ENCODE results near the gene DHRS2. TPM values are rescaled to one million over a fixed set of nuclear protein-coding genes. Genes with fewer than 3 reads are reported as not detected.

Gene DHRS2
- total and polyA plus RNA-seq, 8 donors, result 3.7 to 19.6 (median 6.7) TPM; not detected in 3

GRCh38 chr14:23600322-23600707, 35.8 kb upstream of the DHRS2 start:
- Histone ChIP-seq H3K36me3 (no peaks in the 10 kb centered on the region), H3K9me3 (peaks cover 0 to 7% (median 0%) of the 10 kb centered on the region in 4 donors), H3K27ac (no peak overlapping the region), H3K27me3 (no peaks in the 10 kb centered on the region), H3K4me3 (no peak overlapping the region), H3K4me1 (no peaks in the 10 kb centered on the region)
- no peak for TF ChIP-seq POLR2A (IDR thresholded peaks at IDR 0.05)
- TF ChIP-seq EP300 (IDR thresholded peaks at IDR 0.05), result no peak
- TF ChIP-seq POLR2AphosphoS5 (IDR thresholded peaks at IDR 0.05), result no peak
- TF ChIP-seq CTCF (IDR thresholded peaks at IDR 0.05), result no peak
- intact Hi-C loops (cut with DNase I; ENCODE audit: low total_unique reads), result no loop called here
- DNase-seq, result no peak
- WGBS, 5 donors, result 45 to 94% (median 83%) methylated on average over 2 of the region's 2 CpGs

GRCh38 chr14:23600806-23601205, 35.4 kb upstream of the DHRS2 start:
- no peak overlapping the region for H3K4me3 ChIP-seq
- H3K4me1 ChIP-seq, result no peaks in the 10 kb centered on the region
- TF ChIP-seq EP300 (IDR thresholded peaks at IDR 0.05) (no peak), CTCF (IDR thresholded peaks at IDR 0.05) (no peak), POLR2AphosphoS5 (IDR thresholded peaks at IDR 0.05) (no peak), POLR2A (IDR thresholded peaks at IDR 0.05) (no peak)
- no peaks in the 10 kb centered on the region for H3K36me3 ChIP-seq
- intact Hi-C loops (cut with DNase I; ENCODE audit: low total_unique reads), result no loop called here
- 94 to 100% (median 100%) methylated on average over 1 of the region's 1 CpG for WGBS, 5 donors
- H3K27me3 ChIP-seq, result no peaks in the 10 kb centered on the region
- H3K9me3 ChIP-seq, result peaks cover 0 to 7% (median 0%) of the 10 kb centered on the region in 4 donors
- DNase-seq, result no peak
- H3K27ac ChIP-seq, result no peak overlapping the region

- no peak for DNase-seq
- Histone ChIP-seq H3K9me3 (peaks cover 0 to 7% (median 0%) of the 10 kb centered on the region in 4 donors), H3K4me3 (no peak overlapping the region), H3K36me3 (no peaks in the 10 kb centered on the region), H3K27me3 (no peaks in the 10 kb centered on the region), H3K4me1 (no peaks in the 10 kb centered on the region), H3K27ac (no peak overlapping the region)
- TF ChIP-seq CTCF (IDR thresholded peaks at IDR 0.05), result no peak
- no peak for TF ChIP-seq POLR2A (IDR thresholded peaks at IDR 0.05)
- TF ChIP-seq EP300 (IDR thresholded peaks at IDR 0.05), result no peak
- intact Hi-C loops (cut with DNase I; ENCODE audit: low total_unique reads), result no loop called here
Observed at GRCh38 chr14:23601424-23601823, 34.7 kb upstream of the DHRS2 start.

DNA sequence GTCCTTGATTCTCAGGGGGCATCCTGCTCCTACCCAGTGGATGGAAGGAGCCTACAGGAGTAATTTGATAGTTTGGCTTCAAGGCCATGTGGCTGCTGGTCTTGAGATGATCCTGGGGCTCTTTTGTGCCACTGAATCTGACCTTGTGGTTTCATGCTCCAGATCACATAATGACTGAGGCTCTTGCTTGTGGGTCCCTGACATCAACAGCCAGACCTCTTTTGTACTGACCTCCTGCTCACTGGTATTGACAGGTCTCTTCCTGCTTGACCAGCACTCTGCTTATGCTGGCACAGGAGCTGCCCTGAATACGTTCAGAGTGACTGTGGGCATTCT, 34.4 kb upstream of the DHRS2 start:
- Histone ChIP-seq H3K27me3 (no peaks in the 10 kb centered on the region), H3K4me1 (no peaks in the 10 kb centered on the region), H3K9me3 (peaks cover 0 to 7% (median 0%) of the 10 kb centered on the region in 4 donors), H3K36me3 (no peaks in the 10 kb centered on the region), H3K4me3 (no peak overlapping the region), H3K27ac (no peak overlapping the region)
- intact Hi-C loops (cut with DNase I; ENCODE audit: low total_unique reads), result no loop called here
- no peak for DNase-seq
- TF ChIP-seq CTCF (IDR thresholded peaks at IDR 0.05) (no peak), POLR2A (IDR thresholded peaks at IDR 0.05) (no peak), EP300 (IDR thresholded peaks at IDR 0.05) (no peak), POLR2AphosphoS5 (IDR thresholded peaks at IDR 0.05) (no peak)
- 40 to 71% (median 48%) methylated on average over 1 of the region's 1 CpG for WGBS, 5 donors

Data from stomach (tissue), 9 donors.